ENCODE measurements around the gene HELQ.
"Not testable (repeated sequence)": the region's sequence is repeated elsewhere in the genome, so short reads cannot be mapped to it uniquely, and the experiment has no call there.

Gene HELQ, protein sequence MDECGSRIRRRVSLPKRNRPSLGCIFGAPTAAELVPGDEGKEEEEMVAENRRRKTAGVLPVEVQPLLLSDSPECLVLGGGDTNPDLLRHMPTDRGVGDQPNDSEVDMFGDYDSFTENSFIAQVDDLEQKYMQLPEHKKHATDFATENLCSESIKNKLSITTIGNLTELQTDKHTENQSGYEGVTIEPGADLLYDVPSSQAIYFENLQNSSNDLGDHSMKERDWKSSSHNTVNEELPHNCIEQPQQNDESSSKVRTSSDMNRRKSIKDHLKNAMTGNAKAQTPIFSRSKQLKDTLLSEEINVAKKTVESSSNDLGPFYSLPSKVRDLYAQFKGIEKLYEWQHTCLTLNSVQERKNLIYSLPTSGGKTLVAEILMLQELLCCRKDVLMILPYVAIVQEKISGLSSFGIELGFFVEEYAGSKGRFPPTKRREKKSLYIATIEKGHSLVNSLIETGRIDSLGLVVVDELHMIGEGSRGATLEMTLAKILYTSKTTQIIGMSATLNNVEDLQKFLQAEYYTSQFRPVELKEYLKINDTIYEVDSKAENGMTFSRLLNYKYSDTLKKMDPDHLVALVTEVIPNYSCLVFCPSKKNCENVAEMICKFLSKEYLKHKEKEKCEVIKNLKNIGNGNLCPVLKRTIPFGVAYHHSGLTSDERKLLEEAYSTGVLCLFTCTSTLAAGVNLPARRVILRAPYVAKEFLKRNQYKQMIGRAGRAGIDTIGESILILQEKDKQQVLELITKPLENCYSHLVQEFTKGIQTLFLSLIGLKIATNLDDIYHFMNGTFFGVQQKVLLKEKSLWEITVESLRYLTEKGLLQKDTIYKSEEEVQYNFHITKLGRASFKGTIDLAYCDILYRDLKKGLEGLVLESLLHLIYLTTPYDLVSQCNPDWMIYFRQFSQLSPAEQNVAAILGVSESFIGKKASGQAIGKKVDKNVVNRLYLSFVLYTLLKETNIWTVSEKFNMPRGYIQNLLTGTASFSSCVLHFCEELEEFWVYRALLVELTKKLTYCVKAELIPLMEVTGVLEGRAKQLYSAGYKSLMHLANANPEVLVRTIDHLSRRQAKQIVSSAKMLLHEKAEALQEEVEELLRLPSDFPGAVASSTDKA

DNA sequence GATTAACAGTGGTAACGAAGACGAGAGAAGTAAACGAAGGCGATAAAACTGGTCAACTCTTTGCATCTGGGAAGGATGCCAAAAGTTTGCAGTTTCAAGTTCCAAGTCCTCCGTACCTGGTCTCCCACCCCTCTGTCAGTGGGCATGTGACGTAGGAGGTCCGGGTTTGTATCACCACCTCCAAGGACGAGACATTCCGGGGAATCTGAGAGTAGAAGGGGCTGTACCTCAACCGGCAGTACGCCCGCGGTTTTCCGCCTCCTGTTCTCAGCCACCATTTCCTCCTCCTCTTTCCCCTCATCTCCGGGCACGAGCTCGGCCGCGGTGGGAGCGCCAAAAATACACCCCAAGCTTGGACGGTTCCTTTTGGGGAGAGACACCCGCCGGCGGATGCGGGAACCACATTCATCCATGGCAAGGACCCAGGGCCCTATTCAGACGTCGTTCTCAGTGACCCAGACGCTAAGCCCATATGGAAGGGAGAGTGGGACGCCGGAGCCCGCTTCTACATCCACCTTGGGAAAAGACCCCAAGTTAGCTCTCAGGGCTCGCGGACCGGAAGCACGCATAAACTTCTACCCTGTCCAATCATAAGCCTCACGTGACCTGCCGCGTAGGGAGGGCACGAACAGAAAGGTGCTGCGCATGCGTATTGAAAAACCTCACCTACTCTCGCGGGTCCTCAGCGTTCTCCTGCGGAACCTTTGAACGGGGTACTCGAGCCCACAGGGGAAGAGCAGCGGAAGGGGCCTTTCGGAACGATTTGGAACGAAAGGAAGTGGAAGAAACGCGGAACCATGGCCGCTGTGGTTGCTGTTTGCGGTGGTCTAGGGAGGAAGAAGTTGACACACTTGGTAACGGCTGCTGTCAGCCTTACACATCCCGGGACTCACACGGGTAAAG lies at the start of gene HELQ, which contains the start of gene MRPS18C:
HELQ (minus strand) TSS at position 543 of the 903 bp plus-strand sequence; CDS start at position 413, 130 bp downstream.
MRPS18C (plus strand) TSS at position 778 of the 903 bp plus-strand sequence; CDS start at position 798, 20 bp downstream.
- peak; percentile 97 for DNase-seq

DNA sequence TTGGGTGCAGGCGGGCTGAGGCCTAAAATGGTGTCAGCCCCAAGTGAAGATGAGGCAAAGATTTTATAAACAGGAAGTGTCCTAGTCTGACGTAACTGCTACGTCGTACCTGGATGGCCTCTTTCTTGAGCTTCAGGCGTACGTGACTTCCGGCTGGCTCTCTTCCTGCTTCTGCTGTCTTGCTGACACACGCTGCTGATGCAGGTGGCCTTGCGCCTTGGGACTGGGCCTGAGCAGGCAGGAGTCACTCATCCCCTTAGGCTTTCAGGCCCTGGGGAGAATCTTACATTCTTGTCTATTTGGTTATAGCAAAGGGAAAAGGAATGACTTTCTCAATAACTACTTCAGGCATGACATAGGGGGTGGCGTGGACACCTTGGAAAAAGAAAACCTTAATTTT lies 49.4 kb upstream of the HELQ start:
- DNase-seq: no peak

DNA sequence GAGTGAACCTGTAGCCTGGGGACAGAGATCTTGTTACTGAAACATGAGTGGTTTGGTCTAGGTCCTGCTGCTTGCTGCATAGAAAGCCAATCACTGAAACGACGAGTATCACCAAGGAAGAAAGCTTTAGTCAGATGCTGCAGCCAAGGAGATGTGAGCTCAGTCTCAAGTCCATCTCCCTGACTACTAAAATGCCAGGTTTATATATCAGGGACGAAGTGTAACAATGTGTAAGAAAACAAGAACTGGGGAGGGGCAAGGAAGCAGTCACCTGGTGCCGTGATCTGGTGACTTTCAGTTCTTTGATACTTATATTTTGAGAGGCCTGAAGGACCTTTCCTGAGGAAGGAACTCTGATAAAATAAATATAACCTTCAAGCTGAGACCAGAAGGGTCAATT lies 48.9 kb upstream of the HELQ start:
- DNase-seq: no peak

DNA sequence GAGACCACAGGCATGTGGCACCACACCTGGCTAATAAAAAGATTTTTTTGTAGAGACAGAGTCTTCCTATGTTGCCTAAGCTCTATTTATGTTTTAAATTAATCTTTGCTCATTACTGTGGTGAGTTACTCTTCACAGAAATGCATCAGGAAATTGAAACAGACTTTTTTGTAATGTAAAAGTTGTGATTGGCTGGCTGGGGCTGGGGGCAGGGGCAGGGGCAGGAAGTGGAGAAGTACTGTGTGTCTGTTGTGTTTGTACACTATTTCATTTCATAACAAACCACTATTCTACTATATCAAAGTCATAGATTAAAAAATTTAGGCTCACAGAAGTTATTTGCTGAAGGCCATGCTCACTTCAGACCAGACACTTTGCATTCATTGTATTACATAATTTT lies 48.4 kb upstream of the HELQ start:
- no peak for DNase-seq

GRCh38 chr4:83501671-83502070 lies 46.0 kb upstream of the HELQ start:
- not testable (repeated sequence) for DNase-seq

- DNase-seq: no peak
Measured at GRCh38 chr4:83498187-83498586, 42.6 kb upstream of the HELQ start.

GRCh38 chr4:83496085-83496917 lies 40.7 kb upstream of the HELQ start:
- DNase-seq: not testable (repeated sequence)

GRCh38 chr4:83490876-83491450 lies 35.3 kb upstream of the HELQ start:
- DNase-seq: no peak

- DNase-seq: no peak
Measured at GRCh38 chr4:83489711-83490326, 34.2 kb upstream of the HELQ start.

GRCh38 chr4:83486457-83487129 lies 31.0 kb upstream of the HELQ start:
- DNase-seq: no peak

- DNase-seq: peak; percentile 92
Measured at GRCh38 chr4:83484500-83485461, 29.2 kb upstream of the HELQ start, which contains the start of gene ABRAXAS1. TSS of gene ABRAXAS1 (minus strand) at chr4:83485100. CDS start at chr4:83485072, 28 bp downstream.

- no peak for DNase-seq
Measured at GRCh38 chr4:83473966-83474365, 18.3 kb upstream of the HELQ start.

GRCh38 chr4:83473423-83473822 lies 17.8 kb upstream of the HELQ start:
- no peak for DNase-seq

DNA sequence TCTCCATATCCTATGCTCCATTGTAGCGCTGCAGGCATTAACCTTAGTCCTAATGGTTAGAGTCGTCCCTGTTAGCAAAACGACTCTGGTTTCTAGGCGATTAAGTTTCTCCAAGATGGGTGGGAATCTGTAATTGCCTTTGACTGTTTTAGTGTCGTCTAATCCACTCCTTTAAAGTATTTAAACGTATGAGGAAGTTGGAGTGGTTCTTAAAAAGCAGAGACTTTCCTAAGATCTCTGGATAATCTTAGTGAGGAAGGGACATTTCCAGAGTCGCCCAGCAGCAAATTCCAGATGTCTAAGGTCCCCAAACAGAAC lies 520 bp upstream of the HELQ start:
- DNase-seq: no peak

- no peak for DNase-seq
Measured at GRCh38 chr4:83454686-83455085, 937 bp downstream of the HELQ start.

GRCh38 chr4:83449009-83449408 lies 6.6 kb downstream of the HELQ start:
- DNase-seq: no peak

- no peak for DNase-seq
Measured at GRCh38 chr4:83440899-83441298, 14.7 kb downstream of the HELQ start.

DNA sequence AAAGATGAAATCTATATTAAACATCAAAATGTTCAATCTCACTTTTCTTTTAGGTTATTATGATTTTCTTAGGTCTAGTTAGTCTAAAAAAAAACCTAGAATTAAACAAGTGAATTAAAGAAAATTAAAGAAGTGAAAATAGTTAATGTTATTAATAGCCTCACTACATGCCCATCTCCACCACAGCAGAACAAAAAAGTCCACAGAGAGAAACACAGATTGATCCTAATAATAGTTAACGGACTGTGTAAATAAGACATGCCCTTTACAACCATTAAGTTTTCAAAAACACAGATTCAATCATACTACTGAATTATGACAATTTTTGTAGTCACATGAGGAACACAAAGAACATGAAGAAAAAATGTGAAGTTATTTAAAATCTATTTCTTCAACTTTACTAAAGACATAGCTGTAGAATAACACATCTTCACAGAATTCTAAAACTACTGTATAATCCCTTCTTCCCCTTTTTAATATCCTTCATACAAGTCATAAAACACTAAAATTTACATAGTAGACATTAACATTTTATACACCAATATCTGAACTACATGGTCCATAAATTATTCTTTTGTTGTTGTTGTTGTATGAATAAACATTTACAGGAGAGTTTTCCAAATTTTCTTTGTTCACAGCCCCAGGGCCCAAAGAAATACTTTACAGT lies 15.3 kb downstream of the HELQ start:
- DNase-seq: no peak

Measured in DMS79 treated with DMSO at 0.1 percent for 48 hours (cell line).